GM12892 (cell line): Measurements from ENCODE around the gene SSR1.

Source experiments
- DNase-seq: peaks from one replicate; pipeline ENCODE4 v3.0.0; 2011; ENCODE audit not compliant: insufficient read length
- FAIRE-seq: peaks from 2 replicates; lab custom pipeline; 2011; peaks lifted over from hg19 to GRCh38; lab: Jason Lieb, UNC
- POLR2A ChIP-seq: IDR thresholded peaks from 2 replicates; pipeline ENCODE4 v1.6.1; 2011; ENCODE audit warnings: low read depth, low read length, control low read depth
- POLR2AphosphoS5 ChIP-seq: IDR thresholded peaks from 2 replicates; pipeline ENCODE4 v1.6.1; 2011; ENCODE audit warnings: low read depth, low read length, control low read depth
- TAF1 ChIP-seq: IDR thresholded peaks from 2 replicates; pipeline ENCODE4 v1.6.1; 2011; ENCODE audit warnings: low read depth, mild to moderate bottlenecking, control low read depth, low read length, borderline replicate concordance

SSR1 gene

DNA sequence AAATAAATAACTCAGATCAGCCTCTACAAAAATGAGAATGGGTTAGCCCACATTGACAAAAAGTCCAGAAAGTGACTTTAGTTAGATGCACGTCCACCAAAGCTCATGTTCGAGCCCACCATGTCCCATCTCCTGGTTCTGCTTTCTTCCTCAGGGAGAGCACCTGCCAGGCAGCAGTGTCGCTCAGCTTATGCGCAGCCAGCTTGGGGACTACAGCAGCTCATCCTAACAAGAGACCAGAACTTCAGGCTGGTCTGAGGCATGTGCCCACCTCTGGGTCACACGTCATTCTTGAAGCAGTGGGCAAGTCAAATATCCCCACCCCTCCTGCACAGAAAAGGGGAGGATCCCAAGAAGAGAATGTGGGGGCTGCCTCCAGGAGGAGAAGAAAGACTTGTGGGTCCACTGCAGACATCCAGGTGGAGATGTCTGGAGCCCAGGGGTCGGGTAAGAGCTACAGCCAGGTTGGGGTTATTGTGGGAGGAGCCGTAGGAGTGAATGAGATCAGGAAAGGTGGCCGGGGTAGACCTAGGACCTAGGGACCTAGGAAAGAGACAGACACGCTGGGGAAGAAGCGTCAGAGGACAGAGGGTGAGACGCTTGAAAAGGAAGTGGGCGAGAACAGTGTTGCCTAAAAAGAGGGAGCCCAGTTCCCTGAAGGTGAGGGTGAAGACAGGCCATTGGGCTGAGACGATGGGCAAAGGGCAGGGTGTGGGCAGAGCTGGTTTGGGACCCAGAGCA is 52.5 kb downstream of the SSR1 start:
- peak; percentile 54 for FAIRE-seq
- DNase-seq: no peak
- no peak for TF ChIP-seq TAF1
- TF ChIP-seq POLR2AphosphoS5: no peak
- no peak for TF ChIP-seq POLR2A

DNA sequence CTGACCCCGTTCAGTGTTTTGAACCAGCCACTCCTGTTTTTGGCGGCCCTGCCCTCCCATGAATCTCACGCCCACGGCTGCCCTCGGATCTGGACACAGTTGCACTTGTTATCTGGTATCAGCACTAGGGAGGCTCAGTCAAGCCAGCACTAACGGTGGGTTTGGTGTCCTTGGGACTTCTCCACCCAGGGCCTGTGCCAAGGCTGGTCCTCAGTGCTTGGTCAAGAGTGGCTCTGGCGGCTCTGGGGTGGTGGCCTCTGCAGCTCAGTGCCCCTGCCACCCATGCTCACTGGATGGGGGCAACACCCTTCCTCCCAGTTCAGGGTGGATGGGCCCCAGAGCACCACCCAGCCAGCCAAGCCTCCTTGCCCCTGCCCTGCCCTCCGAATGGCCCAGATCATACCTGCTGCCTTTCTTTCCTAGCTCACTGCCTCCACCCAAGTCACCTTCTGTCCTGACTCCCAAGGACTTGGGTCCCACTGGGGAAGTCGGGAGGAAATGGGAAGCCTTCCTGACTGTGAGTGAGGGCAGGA is 54.7 kb downstream of the SSR1 start:
- DNase-seq (no peak), FAIRE-seq (no peak)
- TF ChIP-seq POLR2AphosphoS5 (no peak), POLR2A (no peak), TAF1 (no peak)

GRCh38 chr6:7257521-7258230 is 55.3 kb downstream of the SSR1 start:
- no peak for DNase-seq
- FAIRE-seq: no peak
- TF ChIP-seq POLR2A (no peak), TAF1 (no peak), POLR2AphosphoS5 (no peak)

- DNase-seq (no peak), FAIRE-seq (no peak)
- no peak for TF ChIP-seq TAF1
- TF ChIP-seq POLR2AphosphoS5: no peak
- TF ChIP-seq POLR2A: no peak
Observed at GRCh38 chr6:7256785-7257184, 56.2 kb downstream of the SSR1 start.

DNA sequence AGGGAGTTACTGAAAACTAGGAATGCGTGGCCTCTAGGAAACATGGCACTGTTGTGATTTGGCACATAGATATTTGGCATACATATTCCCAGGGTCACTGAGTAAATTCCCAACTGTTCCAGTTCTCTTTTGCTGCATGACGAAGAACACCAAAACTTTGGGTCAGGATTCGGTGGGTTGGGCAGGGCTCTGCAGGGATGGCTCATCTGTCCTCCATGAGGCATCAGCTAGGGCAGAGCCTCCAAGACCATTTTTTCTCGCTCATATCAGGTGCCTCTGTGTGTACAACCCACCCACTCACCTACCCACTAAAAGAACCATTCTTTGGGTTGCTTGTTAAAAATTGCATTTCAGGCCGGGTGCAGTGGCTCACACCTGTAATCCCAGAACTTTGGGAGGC is 57.1 kb downstream of the SSR1 start:
- TF ChIP-seq TAF1: no peak
- no peak for TF ChIP-seq POLR2AphosphoS5
- no peak for TF ChIP-seq POLR2A
- FAIRE-seq (no peak), DNase-seq (no peak)

DNA sequence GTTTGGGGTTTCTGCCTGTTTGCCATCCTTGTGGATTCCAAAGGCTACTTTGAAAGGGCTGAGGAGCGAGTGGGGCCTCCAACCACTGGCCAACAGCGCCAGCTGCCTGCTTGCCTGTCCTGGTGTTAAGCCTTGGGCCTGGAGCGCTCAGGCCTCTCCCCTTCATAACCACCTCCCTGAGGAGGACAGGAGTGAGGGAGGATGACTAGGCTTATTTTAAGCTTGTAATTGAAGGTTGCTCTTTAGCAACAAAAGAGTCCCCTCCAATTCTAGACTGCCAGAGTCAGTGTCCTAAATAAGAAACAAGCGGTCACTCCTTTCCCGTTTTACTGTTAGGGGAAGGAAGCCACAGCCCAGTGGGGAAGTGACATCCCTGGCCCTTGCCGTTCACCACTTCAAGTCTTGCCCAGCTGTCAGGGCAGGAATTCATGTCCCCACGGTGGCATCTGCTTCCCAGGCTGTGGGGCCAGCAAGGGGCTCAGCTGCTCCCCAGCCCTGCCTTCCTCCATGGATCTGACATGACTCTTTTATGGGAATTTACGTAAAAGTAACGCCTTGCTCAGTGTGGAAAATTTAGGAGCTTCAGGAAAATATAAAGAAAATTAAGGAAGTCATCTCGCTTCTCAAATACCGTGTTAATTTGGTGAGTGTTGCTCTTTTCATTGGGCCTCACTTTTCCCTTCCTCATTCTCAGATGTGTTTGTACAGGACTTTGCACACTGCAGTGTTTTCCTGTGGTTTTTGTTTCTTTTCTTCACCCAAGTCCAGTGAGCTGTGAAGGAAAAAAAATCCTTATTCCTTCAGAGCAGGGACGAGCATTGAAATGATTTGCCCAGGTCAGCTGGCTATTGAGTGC is 57.8 kb downstream of the SSR1 start:
- DNase-seq (no peak), FAIRE-seq (no peak)
- TF ChIP-seq TAF1: no peak
- no peak for TF ChIP-seq POLR2AphosphoS5
- no peak for TF ChIP-seq POLR2A

DNA sequence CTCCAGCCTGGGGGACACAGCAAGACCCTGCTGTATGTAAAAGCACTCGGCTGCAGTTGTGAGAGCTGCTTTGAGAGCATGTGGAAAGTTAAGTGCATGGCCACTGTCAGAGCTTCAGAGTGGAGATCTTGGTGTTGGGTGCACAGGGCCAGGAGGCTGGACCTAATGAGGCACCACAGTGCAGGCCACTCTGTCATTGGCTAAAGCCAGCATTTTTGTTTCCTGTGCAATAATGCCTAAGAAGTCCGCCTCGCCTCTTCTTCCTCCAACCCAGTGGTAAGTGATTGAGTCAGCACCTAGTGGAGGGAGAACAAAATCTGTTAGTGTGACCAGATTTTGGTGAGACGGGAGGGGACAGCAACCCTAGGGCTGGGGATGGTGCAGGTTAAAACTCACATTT is 60.6 kb downstream of the SSR1 start:
- FAIRE-seq (no peak), DNase-seq (no peak)
- TF ChIP-seq POLR2A (no peak), POLR2AphosphoS5 (peak; percentile 0; the same call in 1 of the 2 replicates)

- FAIRE-seq (no peak), DNase-seq (no peak)
- no peak for TF ChIP-seq TAF1
- TF ChIP-seq POLR2AphosphoS5: no peak
- no peak for TF ChIP-seq POLR2A
Observed at GRCh38 chr6:7251646-7252260, 61.2 kb downstream of the SSR1 start.

- no peak for TF ChIP-seq POLR2A
- no peak for TF ChIP-seq TAF1
- DNase-seq (no peak), FAIRE-seq (no peak)
Observed at GRCh38 chr6:7250812-7251211, 62.2 kb downstream of the SSR1 start.

GRCh38 chr6:7249946-7250643 is 62.9 kb downstream of the SSR1 start:
- DNase-seq: no peak
- FAIRE-seq: no peak
- TF ChIP-seq POLR2A (no peak), POLR2AphosphoS5 (no peak), TAF1 (no peak)

- TF ChIP-seq POLR2AphosphoS5 (no peak; the same call in 1 of the 2 replicates), TAF1 (no peak)
- FAIRE-seq (no peak), DNase-seq (no peak)
Observed at GRCh38 chr6:7249391-7249790, 63.6 kb downstream of the SSR1 start.
